ENCODE results near the gene SHC2. TPM values are rescaled to one million over a fixed set of nuclear protein-coding genes. Genes with fewer than 3 reads are reported as not detected.

Gene SHC2
- polyA plus RNA-seq, 4 donors: 7.6 to 18.9 (median 12.3) TPM

DNA sequence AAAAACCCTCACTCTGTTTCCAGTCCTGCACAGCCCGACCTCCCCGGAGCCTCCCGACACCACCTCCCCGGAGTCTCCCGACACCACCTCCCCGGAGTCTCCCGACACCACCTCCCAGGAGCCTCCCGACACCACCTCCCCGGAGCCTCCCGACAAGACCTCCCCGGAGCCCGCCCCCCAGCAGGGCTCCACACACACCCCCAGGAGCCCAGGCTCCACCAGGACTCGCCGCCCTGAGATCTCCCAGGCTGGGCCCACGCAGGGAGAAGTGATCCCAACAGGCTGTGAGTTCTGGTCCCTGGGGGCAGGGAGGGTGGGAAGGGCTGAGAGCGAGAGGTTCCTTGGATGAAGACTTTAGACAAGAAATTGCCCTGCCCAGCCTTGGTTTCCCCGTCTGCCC, 40.8 kb upstream of the SHC2 start:
- WGBS, 3 donors: 82 to 92% (median 83%) methylated on average over 15 to 17 of the region's 17 CpGs
- Histone ChIP-seq H3K9me3 (ENCODE audit: control insufficient read depth in 2 of 2, insufficient read depth in 1 of 2, low read depth in 1 of 2, low read length in 1 of 2) (no peaks in the 10 kb centered on the region), H3K27ac (ENCODE audit: low read depth in 1 of 3, low read length in 2 of 3) (no peak overlapping the region), H3K27me3 (ENCODE audit: control insufficient read depth in 3 of 3, insufficient read depth in 3 of 3, low read length in 3 of 3) (peaks cover 4 to 28% (median 7%) of the 10 kb centered on the region in 3 donors), H3K4me3 (ENCODE audit: low read depth in 1 of 3, low read length in 3 of 3) (no peak overlapping the region), H3K4me1 (ENCODE audit: control insufficient read depth in 3 of 3, insufficient read depth in 2 of 3, low read depth in 1 of 3, low read length in 2 of 3) (peaks cover 0 to 10% (median 0%) of the 10 kb centered on the region in 3 donors), H3K36me3 (ENCODE audit: control insufficient read depth in 3 of 3, insufficient read depth in 2 of 3, low read depth in 1 of 3, low read length in 3 of 3) (no peaks in the 10 kb centered on the region)
- no peak for FAIRE-seq
- no peak for DNase-seq

DNA sequence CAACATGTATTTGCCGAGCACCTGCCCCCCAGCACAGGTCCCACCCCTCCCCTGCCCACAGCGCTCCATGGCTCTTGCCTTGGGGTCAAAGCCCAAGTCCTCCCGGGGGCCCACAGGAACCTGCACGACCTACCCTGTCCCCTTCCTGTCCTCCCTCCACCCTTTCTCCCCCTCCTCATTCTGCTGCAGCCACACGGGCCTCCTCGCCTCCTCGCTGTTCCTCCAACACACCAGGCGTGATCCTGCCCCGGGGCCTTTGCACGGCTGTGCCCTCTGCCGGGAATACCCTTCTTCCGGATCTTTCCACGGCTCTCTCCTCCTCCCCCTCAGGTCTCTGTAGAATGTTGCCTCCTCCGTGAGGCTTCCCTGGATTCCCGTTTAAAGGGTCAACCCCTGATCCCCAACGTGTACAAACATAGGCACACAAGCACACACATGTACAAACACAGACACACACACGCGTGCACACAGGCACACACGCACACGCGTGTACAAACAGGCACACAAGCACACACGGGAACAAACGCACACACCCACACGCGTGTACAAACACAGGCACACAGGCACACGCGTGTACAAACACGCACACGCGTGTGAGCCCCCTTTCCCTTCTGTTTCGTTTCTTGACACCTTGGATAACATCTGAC, 38.3 kb upstream of the SHC2 start:
- H3K9me3 ChIP-seq (ENCODE audit: control insufficient read depth in 2 of 2, insufficient read depth in 1 of 2, low read depth in 1 of 2, low read length in 1 of 2): no peaks in the 10 kb centered on the region
- peaks cover 4 to 39% (median 10%) of the 10 kb centered on the region in 3 donors for H3K27me3 ChIP-seq (ENCODE audit: control insufficient read depth in 3 of 3, insufficient read depth in 3 of 3, low read length in 3 of 3)
- no peak overlapping the region for H3K27ac ChIP-seq (ENCODE audit: low read depth in 1 of 3, low read length in 2 of 3)
- no peak overlapping the region for H3K4me3 ChIP-seq (ENCODE audit: low read depth in 1 of 3, low read length in 3 of 3)
- H3K4me1 ChIP-seq (ENCODE audit: control insufficient read depth in 3 of 3, insufficient read depth in 2 of 3, low read depth in 1 of 3, low read length in 2 of 3): peaks cover 0 to 5% (median 0%) of the 10 kb centered on the region in 3 donors
- no peaks in the 10 kb centered on the region for H3K36me3 ChIP-seq (ENCODE audit: control insufficient read depth in 3 of 3, insufficient read depth in 2 of 3, low read depth in 1 of 3, low read length in 3 of 3)
- DNase-seq: peak in 1 of 2 donors; percentile 1
- no peak for FAIRE-seq
- 68 to 75% (median 73%) methylated on average over 29 to 31 of the region's 31 CpGs for WGBS, 3 donors

DNA sequence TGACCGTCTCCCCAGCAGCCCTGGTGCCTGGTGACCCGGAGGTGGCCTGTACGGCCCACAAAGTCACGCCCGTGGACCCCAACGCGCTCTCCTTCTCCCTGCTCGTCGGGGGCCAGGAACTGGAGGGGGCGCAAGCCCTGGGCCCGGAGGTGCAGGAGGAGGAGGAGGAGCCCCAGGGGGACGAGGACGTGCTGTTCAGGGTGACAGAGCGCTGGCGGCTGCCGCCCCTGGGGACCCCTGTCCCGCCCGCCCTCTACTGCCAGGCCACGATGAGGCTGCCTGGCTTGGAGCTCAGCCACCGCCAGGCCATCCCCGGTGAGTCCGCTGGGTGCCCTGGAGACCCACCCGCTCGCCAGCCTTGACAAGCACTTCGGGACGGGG, 37.7 kb upstream of the SHC2 start:
- no peak overlapping the region for H3K27ac ChIP-seq (ENCODE audit: low read depth in 1 of 3, low read length in 2 of 3)
- FAIRE-seq: no peak
- H3K4me3 ChIP-seq (ENCODE audit: low read depth in 1 of 3, low read length in 3 of 3): no peak overlapping the region

DNA sequence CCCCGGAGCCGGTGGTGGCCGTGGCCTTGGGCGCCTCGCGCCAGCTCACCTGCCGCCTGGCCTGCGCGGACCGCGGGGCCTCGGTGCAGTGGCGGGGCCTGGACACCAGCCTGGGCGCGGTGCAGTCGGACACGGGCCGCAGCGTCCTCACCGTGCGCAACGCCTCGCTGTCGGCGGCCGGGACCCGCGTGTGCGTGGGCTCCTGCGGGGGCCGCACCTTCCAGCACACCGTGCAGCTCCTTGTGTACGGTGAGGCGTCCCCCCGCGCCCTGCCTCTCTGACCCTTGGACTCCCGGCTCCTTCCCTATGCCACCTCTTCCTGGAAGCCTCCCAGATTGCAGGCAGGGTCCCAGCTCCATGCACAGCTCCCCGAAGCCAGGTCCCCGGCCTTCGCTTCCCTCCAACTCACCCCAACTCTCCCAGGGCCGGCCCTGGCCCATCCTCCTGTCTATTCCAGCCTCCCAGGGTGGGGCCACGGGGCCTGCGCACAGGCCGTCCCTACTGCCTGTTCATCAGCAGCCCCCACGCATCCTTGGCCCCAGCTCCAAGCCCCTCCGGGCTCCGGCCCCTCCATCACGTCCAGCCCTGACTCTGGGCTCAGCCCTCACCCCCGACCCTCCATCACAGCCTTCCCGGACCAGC, 37.2 kb upstream of the SHC2 start:
- H3K27ac ChIP-seq (ENCODE audit: low read depth in 1 of 3, low read length in 2 of 3): no peak overlapping the region
- H3K4me3 ChIP-seq (ENCODE audit: low read depth in 1 of 3, low read length in 3 of 3): peak overlapping the region in 1 of 3 donors; percentile 15
- H3K27me3 ChIP-seq (ENCODE audit: control insufficient read depth in 3 of 3, insufficient read depth in 3 of 3, low read length in 3 of 3): peaks cover 4 to 39% (median 10%) of the 10 kb centered on the region in 3 donors
- H3K4me1 ChIP-seq (ENCODE audit: control insufficient read depth in 3 of 3, insufficient read depth in 2 of 3, low read depth in 1 of 3, low read length in 2 of 3): peaks cover 0 to 5% (median 0%) of the 10 kb centered on the region in 3 donors
- DNase-seq (peak in 1 of 2 donors; percentile 28), FAIRE-seq (no peak)
- 3 to 7% (median 5%) methylated on average over 22 to 50 of the region's 50 CpGs for WGBS, 3 donors
- no peaks in the 10 kb centered on the region for H3K36me3 ChIP-seq (ENCODE audit: control insufficient read depth in 3 of 3, insufficient read depth in 2 of 3, low read depth in 1 of 3, low read length in 3 of 3)
- H3K9me3 ChIP-seq (ENCODE audit: control insufficient read depth in 2 of 2, insufficient read depth in 1 of 2, low read depth in 1 of 2, low read length in 1 of 2): no peaks in the 10 kb centered on the region

More for the DNA sequence above, 37.7 kb upstream of the SHC2 start:
- H3K36me3 ChIP-seq (ENCODE audit: control insufficient read depth in 3 of 3, insufficient read depth in 2 of 3, low read depth in 1 of 3, low read length in 3 of 3): no peaks in the 10 kb centered on the region
- peaks cover 4 to 39% (median 10%) of the 10 kb centered on the region in 3 donors for H3K27me3 ChIP-seq (ENCODE audit: control insufficient read depth in 3 of 3, insufficient read depth in 3 of 3, low read length in 3 of 3)
- 13 to 17% (median 16%) methylated on average over 19 to 26 of the region's 26 CpGs for WGBS, 3 donors
- H3K4me1 ChIP-seq (ENCODE audit: control insufficient read depth in 3 of 3, insufficient read depth in 2 of 3, low read depth in 1 of 3, low read length in 2 of 3): peaks cover 0 to 5% (median 0%) of the 10 kb centered on the region in 3 donors
- no peaks in the 10 kb centered on the region for H3K9me3 ChIP-seq (ENCODE audit: control insufficient read depth in 2 of 2, insufficient read depth in 1 of 2, low read depth in 1 of 2, low read length in 1 of 2)
- no peak for DNase-seq

DNA sequence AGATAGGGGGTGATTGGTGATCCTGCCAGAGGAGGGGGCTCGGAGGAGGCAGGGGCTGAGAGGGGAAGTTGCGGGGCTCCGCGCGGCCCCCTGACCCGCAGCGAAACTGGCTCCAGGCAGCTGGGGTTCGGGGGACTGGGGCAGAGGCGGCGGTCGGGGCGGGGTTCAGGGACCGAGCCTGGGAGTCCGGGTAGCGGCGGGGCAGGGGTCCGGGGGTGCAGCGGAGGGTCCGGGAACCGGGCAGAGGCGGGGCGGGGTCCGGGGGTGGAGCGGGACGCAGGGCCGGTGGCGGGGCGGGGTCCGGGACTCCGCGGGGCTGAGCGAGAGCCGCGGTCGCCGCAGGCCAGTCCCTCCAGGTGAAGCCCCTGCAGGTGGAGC, 36.6 kb upstream of the SHC2 start:
- DNase-seq: peak in 1 of 2 donors; percentile 2
- WGBS, 3 donors: 0 to 6% (median 1%) methylated on average over 5 to 36 of the region's 36 CpGs
- peak overlapping the region in 1 of 3 donors; percentile 15 for H3K4me3 ChIP-seq (ENCODE audit: low read depth in 1 of 3, low read length in 3 of 3)
- no peak overlapping the region for H3K27ac ChIP-seq (ENCODE audit: low read depth in 1 of 3, low read length in 2 of 3)
- FAIRE-seq: no peak
- peaks cover 4 to 39% (median 10%) of the 10 kb centered on the region in 3 donors for H3K27me3 ChIP-seq (ENCODE audit: control insufficient read depth in 3 of 3, insufficient read depth in 3 of 3, low read length in 3 of 3)
- H3K36me3 ChIP-seq (ENCODE audit: control insufficient read depth in 3 of 3, insufficient read depth in 2 of 3, low read depth in 1 of 3, low read length in 3 of 3): no peaks in the 10 kb centered on the region
- H3K9me3 ChIP-seq (ENCODE audit: control insufficient read depth in 2 of 2, insufficient read depth in 1 of 2, low read depth in 1 of 2, low read length in 1 of 2): no peaks in the 10 kb centered on the region
- H3K4me1 ChIP-seq (ENCODE audit: control insufficient read depth in 3 of 3, insufficient read depth in 2 of 3, low read depth in 1 of 3, low read length in 2 of 3): peaks cover 0 to 5% (median 0%) of the 10 kb centered on the region in 3 donors

DNA sequence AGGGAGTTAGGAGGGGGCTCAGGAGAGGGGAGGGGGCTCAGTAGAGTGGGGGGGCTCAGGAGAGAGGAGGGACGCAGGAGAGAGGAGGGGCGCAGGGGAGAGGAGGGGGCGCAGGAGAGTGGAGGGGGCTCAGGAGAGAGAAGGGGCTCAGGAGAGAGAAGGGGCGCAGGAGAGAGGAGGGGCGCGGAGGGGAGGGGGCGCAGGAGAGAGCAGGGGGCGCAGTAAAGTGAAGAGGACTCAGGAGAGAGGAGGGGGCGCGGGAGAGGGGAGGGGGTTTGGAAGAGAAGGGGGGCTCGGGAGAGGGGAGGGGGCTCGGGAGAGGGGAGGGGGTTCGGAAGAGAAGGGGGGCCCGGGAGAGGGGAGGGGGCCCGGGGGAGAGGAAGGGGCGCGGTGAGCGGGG, 36.2 kb upstream of the SHC2 start:
- DNase-seq (no peak), FAIRE-seq (no peak)
- Histone ChIP-seq H3K4me3 (ENCODE audit: low read depth in 1 of 3, low read length in 3 of 3) (no peak overlapping the region), H3K9me3 (ENCODE audit: control insufficient read depth in 2 of 2, insufficient read depth in 1 of 2, low read depth in 1 of 2, low read length in 1 of 2) (no peaks in the 10 kb centered on the region), H3K4me1 (ENCODE audit: control insufficient read depth in 3 of 3, insufficient read depth in 2 of 3, low read depth in 1 of 3, low read length in 2 of 3) (peaks cover 0 to 5% (median 0%) of the 10 kb centered on the region in 3 donors), H3K27ac (ENCODE audit: low read depth in 1 of 3, low read length in 2 of 3) (no peak overlapping the region), H3K36me3 (ENCODE audit: control insufficient read depth in 3 of 3, insufficient read depth in 2 of 3, low read depth in 1 of 3, low read length in 3 of 3) (no peaks in the 10 kb centered on the region), H3K27me3 (ENCODE audit: control insufficient read depth in 3 of 3, insufficient read depth in 3 of 3, low read length in 3 of 3) (peaks cover 4 to 39% (median 10%) of the 10 kb centered on the region in 3 donors)
- WGBS, 3 donors: 5 to 11% (median 10%) methylated on average over 3 to 18 of the region's 18 CpGs

DNA sequence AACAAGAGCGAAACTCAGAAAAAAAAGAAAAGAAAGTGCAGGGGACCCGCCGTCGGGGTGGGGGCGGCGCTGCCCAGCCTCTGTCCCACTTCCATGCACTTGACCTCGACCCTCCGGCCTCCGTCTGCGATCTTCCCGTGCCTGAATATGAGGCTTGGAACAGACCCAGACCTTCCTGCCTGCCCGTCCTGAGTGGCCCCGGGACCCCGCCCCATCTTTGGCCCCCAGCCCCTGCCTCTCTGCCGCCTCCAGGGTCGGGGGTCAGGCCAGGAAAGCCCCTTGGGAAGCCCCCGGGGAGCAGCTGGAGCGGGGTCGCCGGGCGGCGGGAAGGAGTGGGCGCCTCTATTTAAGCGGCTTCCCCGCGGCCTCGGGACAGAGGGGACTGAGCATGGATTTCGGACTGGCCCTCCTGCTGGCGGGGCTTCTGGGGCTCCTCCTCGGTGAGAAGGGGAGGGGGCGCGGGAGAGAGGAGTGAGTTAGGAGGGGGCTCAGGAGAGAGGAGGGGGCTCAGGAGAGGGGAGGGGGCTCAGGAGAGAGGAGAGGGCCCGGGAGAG, 35.4 kb upstream of the SHC2 start, which contains the start of gene MADCAM1:
Gene MADCAM1 (plus strand): TSS at position 375 of the 554 bp plus-strand sequence. CDS start 14 bp downstream, at position 389.
- Histone ChIP-seq H3K4me3 (ENCODE audit: low read depth in 1 of 3, low read length in 3 of 3) (peak within 1 kb of the TSS in 1 of 3 donors; percentile 15), H3K9me3 (ENCODE audit: control insufficient read depth in 2 of 2, insufficient read depth in 1 of 2, low read depth in 1 of 2, low read length in 1 of 2) (no peaks in the 10 kb centered on the region), H3K27me3 (ENCODE audit: control insufficient read depth in 3 of 3, insufficient read depth in 3 of 3, low read length in 3 of 3) (peaks cover 4 to 36% (median 10%) of the 10 kb centered on the region in 3 donors), H3K4me1 (ENCODE audit: control insufficient read depth in 3 of 3, insufficient read depth in 2 of 3, low read depth in 1 of 3, low read length in 2 of 3) (peaks cover 0 to 5% (median 0%) of the 10 kb centered on the region in 3 donors), H3K36me3 (ENCODE audit: control insufficient read depth in 3 of 3, insufficient read depth in 2 of 3, low read depth in 1 of 3, low read length in 3 of 3) (no peaks in the 10 kb centered on the region), H3K27ac (ENCODE audit: low read depth in 1 of 3, low read length in 2 of 3) (no peak within 1 kb of the TSS)
- FAIRE-seq (no peak), DNase-seq (no peak)
- 12 to 19% (median 17%) methylated on average over 26 to 33 of the region's 33 CpGs for WGBS, 3 donors

DNA sequence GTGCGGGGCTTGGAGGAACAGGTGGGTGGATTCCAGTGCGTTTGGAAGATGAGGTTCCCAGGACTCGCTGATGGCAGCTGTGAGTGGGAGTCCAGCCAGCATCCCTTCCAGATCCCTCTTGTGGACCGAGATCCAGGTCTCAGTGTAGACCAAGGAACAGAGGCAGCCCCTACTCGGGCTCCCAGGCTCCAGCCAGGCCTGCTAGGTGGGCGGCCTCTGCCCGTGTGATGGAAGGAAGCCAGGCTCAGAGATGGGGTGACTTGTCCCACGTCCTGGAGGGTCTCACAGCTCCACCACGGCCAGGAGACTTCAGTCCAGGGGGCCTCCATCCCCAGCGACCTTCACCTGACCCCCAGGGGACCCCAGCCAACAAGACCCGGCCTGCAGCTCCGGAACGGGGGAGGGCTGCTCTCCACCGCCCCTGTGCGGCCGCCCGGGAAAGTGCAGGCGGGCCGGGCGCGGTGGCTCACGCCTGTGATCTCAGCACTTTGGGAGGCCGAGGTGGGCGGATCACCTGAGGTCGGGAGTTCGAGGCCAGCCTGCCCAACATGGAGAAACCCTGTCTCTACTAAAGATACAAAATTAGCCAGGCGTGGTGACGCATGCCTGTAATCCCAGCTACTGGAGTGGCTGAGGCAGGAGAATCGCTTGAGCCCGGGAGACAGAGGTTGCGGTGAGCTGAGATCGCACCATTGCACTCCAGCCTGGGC, 34.7 kb upstream of the SHC2 start:
- H3K4me3 ChIP-seq (ENCODE audit: low read depth in 1 of 3, low read length in 3 of 3): no peak overlapping the region
- 12 to 19% (median 16%) methylated on average over 31 to 32 of the region's 32 CpGs for WGBS, 3 donors
- peaks cover 4 to 36% (median 10%) of the 10 kb centered on the region in 3 donors for H3K27me3 ChIP-seq (ENCODE audit: control insufficient read depth in 3 of 3, insufficient read depth in 3 of 3, low read length in 3 of 3)
- no peaks in the 10 kb centered on the region for H3K36me3 ChIP-seq (ENCODE audit: control insufficient read depth in 3 of 3, insufficient read depth in 2 of 3, low read depth in 1 of 3, low read length in 3 of 3)
- H3K9me3 ChIP-seq (ENCODE audit: control insufficient read depth in 2 of 2, insufficient read depth in 1 of 2, low read depth in 1 of 2, low read length in 1 of 2): no peaks in the 10 kb centered on the region
- no peak for FAIRE-seq
- peaks cover 0 to 5% (median 0%) of the 10 kb centered on the region in 3 donors for H3K4me1 ChIP-seq (ENCODE audit: control insufficient read depth in 3 of 3, insufficient read depth in 2 of 3, low read depth in 1 of 3, low read length in 2 of 3)
- peak in 1 of 2 donors; percentile 58 for DNase-seq
- H3K27ac ChIP-seq (ENCODE audit: low read depth in 1 of 3, low read length in 2 of 3): no peak overlapping the region
